Measurements from ENCODE around the gene SESN1.

DNA sequence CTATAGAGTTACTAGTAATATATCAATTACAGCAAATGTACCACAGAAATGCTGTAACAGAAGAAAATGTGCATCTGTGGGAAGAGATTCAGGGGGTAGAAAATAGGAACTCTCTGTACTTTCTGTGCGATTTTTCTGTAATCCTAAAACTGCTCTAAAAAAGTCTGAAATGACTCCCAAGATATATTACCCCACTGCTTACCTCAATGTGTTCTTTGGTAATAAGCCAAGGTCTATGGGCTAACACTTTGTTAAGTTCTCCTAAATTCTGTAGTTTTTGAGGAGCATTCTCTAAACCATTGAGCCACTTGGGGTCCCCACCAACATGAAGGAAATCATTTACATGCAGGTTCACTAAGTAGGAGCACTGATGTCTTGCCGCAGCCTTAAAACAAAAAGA, 94.4 kb downstream of the SESN1 start:
- TF ChIP-seq, protein P1, sequence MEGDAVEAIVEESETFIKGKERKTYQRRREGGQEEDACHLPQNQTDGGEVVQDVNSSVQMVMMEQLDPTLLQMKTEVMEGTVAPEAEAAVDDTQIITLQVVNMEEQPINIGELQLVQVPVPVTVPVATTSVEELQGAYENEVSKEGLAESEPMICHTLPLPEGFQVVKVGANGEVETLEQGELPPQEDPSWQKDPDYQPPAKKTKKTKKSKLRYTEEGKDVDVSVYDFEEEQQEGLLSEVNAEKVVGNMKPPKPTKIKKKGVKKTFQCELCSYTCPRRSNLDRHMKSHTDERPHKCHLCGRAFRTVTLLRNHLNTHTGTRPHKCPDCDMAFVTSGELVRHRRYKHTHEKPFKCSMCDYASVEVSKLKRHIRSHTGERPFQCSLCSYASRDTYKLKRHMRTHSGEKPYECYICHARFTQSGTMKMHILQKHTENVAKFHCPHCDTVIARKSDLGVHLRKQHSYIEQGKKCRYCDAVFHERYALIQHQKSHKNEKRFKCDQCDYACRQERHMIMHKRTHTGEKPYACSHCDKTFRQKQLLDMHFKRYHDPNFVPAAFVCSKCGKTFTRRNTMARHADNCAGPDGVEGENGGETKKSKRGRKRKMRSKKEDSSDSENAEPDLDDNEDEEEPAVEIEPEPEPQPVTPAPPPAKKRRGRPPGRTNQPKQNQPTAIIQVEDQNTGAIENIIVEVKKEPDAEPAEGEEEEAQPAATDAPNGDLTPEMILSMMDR (IDR thresholded peaks at IDR 0.05): no peak
- no peak for TF ChIP-seq ZFX (IDR thresholded peaks at IDR 0.05; ENCODE audit: borderline replicate concordance)
